HepG2 (cell line): ENCODE measurements around the gene MEDAG. TPM values are rescaled to one million over a fixed set of nuclear protein-coding genes. Genes with fewer than 3 reads are reported as not detected.

Experiments used
- ATAC-seq: fragments of 200-7000 bp; cut with Tn5 transposase; 3 replicates; pipeline ENCODE4 v1.9.1; 2020; ENCODE audit warnings: mild to moderate bottlenecking, moderate library complexity
- BruUV-seq: library from RNA; stranded (reverse); fragments of 400-500 nt; replicated peaks from 2 replicates; lab custom pipeline; 2021; lab: Mats Ljungman, UMichigan
- CTCF ChIA-PET: fragments of 300-600 bp; formaldehyde crosslinking; extraction: SDS; loops from one replicate; lab custom pipeline; 2021; ENCODE audit warnings: low total read pairs, inconsistent platforms, low intra/inter-chr PET ratio; lab: Yijun Ruan, JAX
- POLR2A ChIA-PET: fragments of 350-600 bp; sonication (Branson Sonifier 250); formaldehyde crosslinking; loops from one replicate; lab custom pipeline; 2020; ENCODE audit warnings: antibody characterized with exemption, inconsistent platforms; lab: Yijun Ruan, JAX
- DNase-seq: peaks from one replicate; pipeline ENCODE4 v3.0.0-alpha.2; 2015; ENCODE audit warnings: low spot score
- FAIRE-seq: peaks from 3 replicates; lab custom pipeline; 2011; peaks lifted over from hg19 to GRCh38; lab: Jason Lieb, UNC
- H2AFZ ChIP-seq: one replicate; pipeline ENCODE4 v1.6.1; 2011; ENCODE audit warnings: low read length, inconsistent platforms
- H3K27ac ChIP-seq: fragments of 300-600 bp; 3 replicates; pipeline ENCODE4 v1.8.0; 2011; ENCODE audit warnings: mixed run types, mild to moderate bottlenecking, mixed read lengths, low read length, inconsistent platforms; ENCODE audit not compliant: insufficient read depth; ENCODE audit errors: extremely low read length
- H3K27me3 ChIP-seq, 2 experiments: fragments of 200-600 bp in 1 of 2; 2 replicates in 1 of 2; 3 replicates in 1 of 2; pipeline versions ENCODE4 v1.6.0 to v1.8.0; 2011; ENCODE audit warnings: low read length in 2 of 2, mild to moderate bottlenecking in 2 of 2, moderate library complexity in 2 of 2, inconsistent platforms in 1 of 2; ENCODE audit not compliant: insufficient read depth in 2 of 2, control insufficient read depth in 1 of 2
- H3K36me3 ChIP-seq, 2 experiments: fragments of 200-600 bp in 1 of 2; replicated peaks in 1 of 2; 2 replicates in 1 of 2; 3 replicates in 1 of 2; pipeline versions ENCODE4 v1.5.1 to v1.8.0; 2011; ENCODE audit warnings: low read length in 2 of 2, inconsistent platforms in 1 of 2; ENCODE audit not compliant: insufficient read depth in 2 of 2, control insufficient read depth in 1 of 2
- H3K4me1 ChIP-seq: 2 replicates; pipeline ENCODE4 v1.5.1; 2012; ENCODE audit warnings: low read length, inconsistent platforms; ENCODE audit not compliant: insufficient read depth
- H3K4me2 ChIP-seq: 2 replicates; pipeline ENCODE4 v1.6.0; 2011; ENCODE audit warnings: low read depth, low read length, inconsistent platforms
- H3K4me3 ChIP-seq, 3 experiments: fragments of 200-600 bp in 1 of 3; sonication (generic), shearing (Covaris generic) in 1 of 3; replicated peaks in 1 of 3; 2 replicates each; pipeline ENCODE4 v1.5.1; 2011 to 2016; ENCODE audit warnings: low read length in 3 of 3, inconsistent platforms in 2 of 3, low read depth in 2 of 3, mild to moderate bottlenecking in 2 of 3, control low read depth in 1 of 3, mixed read lengths in 1 of 3; ENCODE audit not compliant: insufficient read depth in 1 of 3
- H3K79me2 ChIP-seq: one replicate; pipeline ENCODE4 v1.6.1; 2011; ENCODE audit warnings: low read length, inconsistent platforms; ENCODE audit not compliant: insufficient read depth
- H3K9ac ChIP-seq: 2 replicates; pipeline ENCODE4 v1.6.0; 2011; ENCODE audit warnings: mild to moderate bottlenecking, low read depth, low read length, inconsistent platforms; ENCODE audit not compliant: insufficient read depth
- H3K9me3 ChIP-seq: 2 replicates; pipeline ENCODE4 v1.5.1; 2012; ENCODE audit warnings: mild to moderate bottlenecking, low read length
- H4K20me1 ChIP-seq: 2 replicates; pipeline ENCODE4 v1.6.0; 2011; ENCODE audit warnings: inconsistent platforms, mild to moderate bottlenecking, low read length, moderate library complexity; ENCODE audit not compliant: insufficient read depth
- CTCF ChIP-seq: sonication (generic); formaldehyde crosslinking; IDR thresholded peaks from 2 replicates; pipeline ENCODE4 v1.5.0; 2020; ENCODE audit warnings: mild to moderate bottlenecking, missing genetic modification reagents, moderate library complexity
- HES4 ChIP-seq: sonication (generic); formaldehyde crosslinking; IDR thresholded peaks from 2 replicates; pipeline ENCODE4 v1.9.0; 2021; ENCODE audit warnings: mild to moderate bottlenecking, missing genetic modification reagents, borderline replicate concordance
- HNF4A ChIP-seq: sonication (generic); formaldehyde crosslinking; IDR thresholded peaks from 2 replicates; pipeline ENCODE4 v1.4.0; 2020; ENCODE audit warnings: missing genetic modification reagents
- STAG1 ChIP-seq: sonication (generic); formaldehyde crosslinking; IDR thresholded peaks from 2 replicates; pipeline ENCODE4 v1.4.0; 2020; ENCODE audit warnings: missing genetic modification reagents
- TCF12 ChIP-seq, 2 experiments: fragments of 450-650 bp in 1 of 2; sonication (generic) in 1 of 2; formaldehyde crosslinking in 1 of 2; IDR thresholded peaks; 2 replicates each; pipeline versions ENCODE4 v1.6.1 to v1.8.0; 2017 to 2022; ENCODE audit warnings: antibody characterized with exemption in 1 of 2, mild to moderate bottlenecking in 1 of 2, missing genetic modification reagents in 1 of 2, moderate library complexity in 1 of 2
- ZNF44 ChIP-seq: sonication (generic); formaldehyde crosslinking; IDR thresholded peaks from 2 replicates; pipeline ENCODE4 v1.5.1; 2020; ENCODE audit warnings: mild to moderate bottlenecking, missing genetic modification reagents
- ZNF549 ChIP-seq: sonication (generic); formaldehyde crosslinking; IDR thresholded peaks from 2 replicates; pipeline ENCODE4 v1.5.0; 2020; ENCODE audit warnings: missing genetic modification reagents
- ZNF790 ChIP-seq: sonication (generic); formaldehyde crosslinking; IDR thresholded peaks from 2 replicates; pipeline ENCODE4 v1.8.0; 2022; ENCODE audit warnings: missing genetic modification reagents, mild to moderate bottlenecking, borderline replicate concordance
- WGBS: methylation state at CpG from one replicate; pipeline ENCODE4 v1.1.6; 2017; ENCODE audit warnings: low lambda C conversion rate; 5-methylcytosine and 5-hydroxymethylcytosine counted together
- in situ Hi-C: cut with HindIII; loops from 2 replicates; pipeline ENCODE4 v1.10.0; 2017; ENCODE audit warnings: low pct_unique_long_range_greater_than_20kb; ENCODE audit not compliant: extremely low pct_ligation_motif_present
- intact Hi-C: fragments of 100-400 bp; cut with micrococcal nuclease; formaldehyde crosslinking; loops from one replicate; pipeline ENCODE4 v1.10.0; 2022; ENCODE audit not compliant: unreplicated experiment
- polyA plus RNA-seq, 8 experiments: library from polyadenylated mRNA; depleted of rRNA in 3 of 8; stranded (reverse) in 7 of 8; unstranded in 1 of 8; fragments of >200 nt; fragmentation: Illumina TruSeq in 4 of 8; extraction: Trizol in 4 of 8; gene quantifications; 2 replicates each; pipeline versions ENCODE4 v1.2.1 to v1.2.3, GENCODE V29; 2011 to 2016; ENCODE audit warnings: low read depth in 4 of 8, missing spikeins in 1 of 8, mixed read lengths in 1 of 8; ENCODE audit not compliant: insufficient read depth in 1 of 8
- total RNA-seq, 5 experiments: library from RNA; depleted of rRNA; stranded (reverse); fragments of >200 nt; fragmentation: Illumina TruSeq; extraction: Trizol; gene quantifications; 2 replicates each; pipeline ENCODE4 v1.2.3, GENCODE V29; 2016; ENCODE audit warnings: low read depth in 1 of 5
- TF ChIP-seq, protein P1 (sequence below): sonication (generic); formaldehyde crosslinking; conservative IDR thresholded peaks from 2 replicates; pipeline ENCODE4 v1.8.0; 2022; ENCODE audit warnings: mild to moderate bottlenecking, moderate library complexity, missing genetic modification reagents

Gene MEDAG
- total and polyA plus RNA-seq, 2 of the 13 experiments (the other 11 are each of a cell fraction or from before 2014, with no cell fraction given) = not detected

- FAIRE-seq (no peak), DNase-seq (peak; percentile 30), ATAC-seq (peak; percentile 96)
- Histone ChIP-seq H3K4me2 (no peak overlapping the region), H3K4me3 (no peak overlapping the region), H3K36me3 (no peaks in the 10 kb centered on the region), H3K4me1 (no peaks in the 10 kb centered on the region), H3K27ac (no peak overlapping the region), H3K9me3 (no peaks in the 10 kb centered on the region), H3K9ac (no peak overlapping the region), H2AFZ (no peak overlapping the region), H3K79me2 (no peaks in the 10 kb centered on the region), H4K20me1 (no peaks in the 10 kb centered on the region; the same call in 1 of the 2 replicates), H3K27me3 (peaks cover 0 to 11% of the 10 kb centered on the region in 2 experiments; a peak in 2 of 5 replicates)
- ChIA-PET CTCF (no interaction called here), POLR2A (no interaction called here)
- in situ Hi-C loops = no loop called here
- intact Hi-C loops = no loop called here
- WGBS = no CpG with 5 or more reads among the region's 6 CpGs
- TF ChIP-seq TCF12 (IDR thresholded peaks at IDR 0.05) (no peak), TCF12 (CRISPR knock-in tag; IDR thresholded peaks at IDR 0.05) (no peak), CTCF (CRISPR knock-in tag) (peak; percentile 32; the same call in 1 of the 2 replicates), HES4 (CRISPR knock-in tag) (no peak), ZNF44 (CRISPR knock-in tag) (no peak), HNF4A (no peak), STAG1 (CRISPR knock-in tag) (peak; percentile 18; the same call in 1 of the 2 replicates), ZNF790 (CRISPR knock-in tag) (no peak), ZNF549 (CRISPR knock-in tag) (no peak)
- TF ChIP-seq, protein P1, sequence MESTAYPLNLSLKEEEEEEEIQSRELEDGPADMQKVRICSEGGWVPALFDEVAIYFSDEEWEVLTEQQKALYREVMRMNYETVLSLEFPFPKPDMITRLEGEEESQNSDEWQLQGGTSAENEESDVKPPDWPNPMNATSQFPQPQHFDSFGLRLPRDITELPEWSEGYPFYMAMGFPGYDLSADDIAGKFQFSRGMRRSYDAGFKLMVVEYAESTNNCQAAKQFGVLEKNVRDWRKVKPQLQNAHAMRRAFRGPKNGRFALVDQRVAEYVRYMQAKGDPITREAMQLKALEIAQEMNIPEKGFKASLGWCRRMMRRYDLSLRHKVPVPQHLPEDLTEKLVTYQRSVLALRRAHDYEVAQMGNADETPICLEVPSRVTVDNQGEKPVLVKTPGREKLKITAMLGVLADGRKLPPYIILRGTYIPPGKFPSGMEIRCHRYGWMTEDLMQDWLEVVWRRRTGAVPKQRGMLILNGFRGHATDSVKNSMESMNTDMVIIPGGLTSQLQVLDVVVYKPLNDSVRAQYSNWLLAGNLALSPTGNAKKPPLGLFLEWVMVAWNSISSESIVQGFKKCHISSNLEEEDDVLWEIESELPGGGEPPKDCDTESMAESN = no peak
- TF ChIP-seq, all 625 proteins: peak for 2
- BruUV-seq = no TSS peak
Measured at GRCh38 chr13:30934381-30934780, 28.3 kb downstream of the MEDAG start.
